AG04450 (cell line): ENCODE measurements around the gene PREX1. TPM values are rescaled to one million over a fixed set of nuclear protein-coding genes. Genes with fewer than 3 reads are reported as not detected.
"Not testable (repeated sequence)": the region's sequence is repeated elsewhere in the genome, so short reads cannot be mapped to it uniquely, and the experiment has no call there.

Source experiments
- CTCF ChIA-PET: fragments of 300-600, 350-600 bp; formaldehyde crosslinking; extraction: SDS; loops from one replicate; lab custom pipeline; 2022; ENCODE audit warnings: antibody characterized with exemption, inconsistent platforms; lab: Charles Lee
- POLR2A ChIA-PET: fragments of 350-600 bp; formaldehyde crosslinking; extraction: SDS; loops from one replicate; lab custom pipeline; 2021; ENCODE audit warnings: antibody characterized with exemption, inconsistent platforms; lab: Yijun Ruan, JAX
- DNase-seq: peaks from one replicate; pipeline ENCODE4 v3.0.0-alpha.2; 2011; ENCODE audit warnings: low read depth, low spot score
- H3K27ac ChIP-seq: one replicate; pipeline ENCODE4 v1.5.1; 2012; ENCODE audit warnings: low read depth, low read length, control low read depth
- H3K27me3 ChIP-seq: one replicate; pipeline ENCODE4 v1.6.0; 2012; ENCODE audit warnings: low read length; ENCODE audit not compliant: control insufficient read depth, insufficient read depth
- H3K4me3 ChIP-seq: 2 replicates; pipeline ENCODE4 v1.5.1; 2011; ENCODE audit warnings: mild to moderate bottlenecking, low read depth, low read length, control low read depth
- H3K9me3 ChIP-seq: 2 replicates; pipeline ENCODE4 v1.5.1; 2012; ENCODE audit warnings: low read length; ENCODE audit not compliant: control insufficient read depth, insufficient read depth
- CTCF ChIP-seq: IDR thresholded peaks from 2 replicates; pipeline ENCODE4 v1.5.1; 2011; ENCODE audit warnings: low read depth, low read length, control low read depth, inconsistent platforms
- polyA plus RNA-seq: library from polyadenylated mRNA; depleted of rRNA; stranded (reverse); fragments of >200 nt; gene quantifications from 2 replicates; pipeline ENCODE4 v1.2.3, GENCODE V29; 2011

Gene PREX1
- polyA plus RNA-seq, 1 experiment, result 0.69 TPM

DNA sequence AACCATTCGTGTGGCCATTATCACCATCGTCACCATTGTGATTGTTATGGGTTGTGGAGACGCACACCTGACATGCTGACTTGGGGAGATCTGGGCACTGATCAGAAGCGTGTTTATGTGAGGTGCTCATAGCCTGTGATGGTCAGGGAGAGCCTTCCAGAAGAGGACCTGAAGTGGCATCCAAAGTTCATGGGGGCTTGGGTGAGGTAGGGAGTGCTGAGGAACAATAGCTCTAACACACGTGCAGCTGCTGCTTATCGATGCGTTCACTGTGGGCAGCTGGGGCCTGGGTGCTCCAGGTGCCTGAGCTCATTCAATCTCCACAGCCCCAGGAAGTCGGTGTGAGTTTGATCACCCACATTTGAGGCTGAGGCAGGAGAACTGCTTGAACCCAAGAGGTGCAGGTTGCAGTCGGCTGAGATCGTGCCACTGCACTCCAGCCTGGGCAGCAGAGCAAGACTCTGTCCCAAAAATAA is 227.3 kb downstream of the PREX1 start:
- Histone ChIP-seq H3K27ac (no peak overlapping the region), H3K9me3 (no peaks in the 10 kb centered on the region), H3K27me3 (no peaks in the 10 kb centered on the region), H3K4me3 (no peak overlapping the region)
- DNase-seq, result no peak
- TF ChIP-seq CTCF, result no peak
- ChIA-PET POLR2A (no interaction called here), CTCF (no interaction called here)

DNA sequence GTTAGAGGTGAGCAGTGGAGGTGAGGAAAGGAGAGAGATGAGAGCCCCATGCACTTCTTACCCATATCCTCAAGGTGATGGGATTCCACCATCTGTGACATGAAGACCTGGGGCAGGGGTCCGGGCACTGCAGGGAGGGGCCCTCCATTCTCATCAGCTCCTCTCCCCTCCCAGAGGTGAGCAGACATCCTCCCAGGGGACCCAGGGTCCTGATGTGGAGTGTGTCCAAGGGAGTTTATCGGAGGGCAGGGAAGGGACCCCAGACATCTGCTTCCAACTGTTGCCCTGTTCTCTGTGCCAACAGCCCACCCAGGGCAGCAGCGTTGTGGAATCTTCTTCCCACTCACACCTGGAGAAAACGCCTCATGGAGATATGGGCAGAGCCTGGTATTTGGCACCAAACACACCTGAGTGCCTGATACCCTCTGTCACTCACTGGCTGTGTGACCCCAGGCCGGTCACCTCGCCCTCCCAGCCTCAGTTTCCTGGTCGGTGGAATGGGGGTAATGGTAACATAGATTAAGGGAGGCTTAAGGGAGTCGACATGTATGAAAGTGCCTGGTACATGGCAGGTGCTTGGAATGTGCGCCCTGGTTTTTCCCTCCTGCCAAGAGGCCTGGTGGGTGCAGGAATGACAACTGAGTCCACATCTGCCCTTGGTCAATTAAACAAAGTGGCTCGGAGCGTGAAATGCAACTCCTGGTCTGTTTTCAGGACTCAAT is 227.9 kb downstream of the PREX1 start:
- TF ChIP-seq CTCF, result no peak
- DNase-seq, result no peak
- CTCF ChIA-PET, result no interaction called here
- Histone ChIP-seq H3K27me3 (no peaks in the 10 kb centered on the region), H3K9me3 (no peaks in the 10 kb centered on the region), H3K27ac (no peak overlapping the region), H3K4me3 (no peak overlapping the region)
- POLR2A ChIA-PET, result no interaction called here

DNA sequence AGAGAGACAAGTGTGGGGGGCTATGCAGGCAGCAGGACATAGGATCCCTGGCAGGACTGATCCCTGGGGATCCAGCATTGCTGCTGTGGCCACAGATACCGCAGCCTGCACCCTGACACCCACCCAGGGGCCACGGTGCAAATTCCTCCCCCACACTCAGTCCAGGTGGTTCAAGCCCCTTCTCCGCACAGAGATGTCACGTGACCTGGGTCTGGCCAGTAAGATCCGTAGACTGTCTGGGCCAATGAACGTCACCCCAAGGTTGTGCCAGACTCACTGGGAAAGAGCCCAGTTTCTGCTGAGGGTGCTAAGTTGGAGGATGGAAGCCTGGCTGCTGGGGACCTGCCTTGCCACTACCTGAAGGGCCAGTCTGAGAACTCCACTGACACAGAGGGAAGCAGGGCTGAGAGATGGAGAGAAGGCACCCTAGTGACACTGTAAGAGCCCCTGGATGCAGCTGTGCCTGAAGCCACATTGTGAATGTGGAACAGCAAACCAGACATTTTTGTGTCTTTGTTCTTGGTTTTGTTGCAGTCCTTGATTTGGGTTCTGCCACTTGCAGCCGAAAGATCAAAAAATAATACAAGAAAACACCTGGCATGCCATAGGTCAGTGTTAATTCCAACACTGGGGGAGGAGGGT is 228.6 kb downstream of the PREX1 start:
- Histone ChIP-seq H3K27me3 (no peaks in the 10 kb centered on the region), H3K4me3 (no peak overlapping the region), H3K27ac (no peak overlapping the region), H3K9me3 (no peaks in the 10 kb centered on the region)
- ChIA-PET CTCF (no interaction called here), POLR2A (no interaction called here)
- DNase-seq, result no peak
- TF ChIP-seq CTCF, result no peak

- H3K27me3 ChIP-seq, DNase-seq, H3K9me3 ChIP-seq, H3K27ac ChIP-seq, POLR2A ChIA-PET, CTCF ChIA-PET, H3K4me3 ChIP-seq: not testable (repeated sequence)
These were observed 229.4 kb downstream of the PREX1 start for GRCh38 chr20:48598303-48598941.

DNA sequence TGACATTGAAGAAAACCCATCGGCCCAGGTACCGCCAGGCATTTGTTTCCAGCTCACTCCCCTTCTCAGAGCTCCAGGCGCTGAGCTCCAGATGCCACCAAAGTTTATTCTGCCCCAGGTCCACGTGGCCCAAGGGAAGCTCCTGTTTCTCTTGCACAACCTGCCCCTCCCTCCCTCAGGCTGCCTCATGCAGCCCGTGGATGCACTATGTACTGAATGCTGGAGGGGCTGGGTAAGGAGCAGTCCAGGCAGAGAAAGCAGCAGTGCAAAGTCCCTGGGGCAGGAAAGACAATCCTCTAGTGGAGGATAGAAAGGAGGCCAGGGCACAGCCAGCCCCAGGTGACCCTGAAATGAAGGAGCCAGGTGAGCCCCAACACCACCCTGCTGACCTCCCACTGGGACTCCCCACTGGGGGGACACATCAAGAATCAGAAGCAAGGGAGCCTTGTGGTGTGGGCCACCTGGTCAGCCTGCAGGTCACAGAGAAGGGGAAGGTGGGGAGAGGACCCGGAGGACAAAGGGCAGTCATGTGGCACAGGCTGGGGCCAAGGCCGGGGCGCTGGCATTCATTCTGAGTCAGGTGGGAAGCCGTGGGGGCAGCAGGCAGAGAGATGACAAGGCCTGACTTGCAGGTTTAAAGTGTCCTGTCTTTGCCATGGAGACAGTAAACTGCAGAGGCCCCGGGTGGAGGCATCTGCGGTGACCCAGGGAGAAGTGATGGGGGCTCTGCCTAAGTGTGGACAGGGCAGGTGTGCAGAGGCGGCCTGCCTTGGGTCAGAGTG is 230.1 kb downstream of the PREX1 start:
- DNase-seq, result no peak
- POLR2A ChIA-PET, result no interaction called here
- Histone ChIP-seq H3K9me3 (no peaks in the 10 kb centered on the region), H3K27me3 (no peaks in the 10 kb centered on the region), H3K27ac (no peak overlapping the region), H3K4me3 (no peak overlapping the region)
- CTCF ChIA-PET, result no interaction called here
- no peak for TF ChIP-seq CTCF
